GM19240 (cell line): ENCODE results near the gene FEN1.

ENCODE experiments used
- DNase-seq: peaks from one replicate; pipeline ENCODE4 v3.0.0; 2011; ENCODE audit warnings: low spot score; ENCODE audit not compliant: insufficient read length

The FEN1 gene, protein sequence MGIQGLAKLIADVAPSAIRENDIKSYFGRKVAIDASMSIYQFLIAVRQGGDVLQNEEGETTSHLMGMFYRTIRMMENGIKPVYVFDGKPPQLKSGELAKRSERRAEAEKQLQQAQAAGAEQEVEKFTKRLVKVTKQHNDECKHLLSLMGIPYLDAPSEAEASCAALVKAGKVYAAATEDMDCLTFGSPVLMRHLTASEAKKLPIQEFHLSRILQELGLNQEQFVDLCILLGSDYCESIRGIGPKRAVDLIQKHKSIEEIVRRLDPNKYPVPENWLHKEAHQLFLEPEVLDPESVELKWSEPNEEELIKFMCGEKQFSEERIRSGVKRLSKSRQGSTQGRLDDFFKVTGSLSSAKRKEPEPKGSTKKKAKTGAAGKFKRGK

DNA sequence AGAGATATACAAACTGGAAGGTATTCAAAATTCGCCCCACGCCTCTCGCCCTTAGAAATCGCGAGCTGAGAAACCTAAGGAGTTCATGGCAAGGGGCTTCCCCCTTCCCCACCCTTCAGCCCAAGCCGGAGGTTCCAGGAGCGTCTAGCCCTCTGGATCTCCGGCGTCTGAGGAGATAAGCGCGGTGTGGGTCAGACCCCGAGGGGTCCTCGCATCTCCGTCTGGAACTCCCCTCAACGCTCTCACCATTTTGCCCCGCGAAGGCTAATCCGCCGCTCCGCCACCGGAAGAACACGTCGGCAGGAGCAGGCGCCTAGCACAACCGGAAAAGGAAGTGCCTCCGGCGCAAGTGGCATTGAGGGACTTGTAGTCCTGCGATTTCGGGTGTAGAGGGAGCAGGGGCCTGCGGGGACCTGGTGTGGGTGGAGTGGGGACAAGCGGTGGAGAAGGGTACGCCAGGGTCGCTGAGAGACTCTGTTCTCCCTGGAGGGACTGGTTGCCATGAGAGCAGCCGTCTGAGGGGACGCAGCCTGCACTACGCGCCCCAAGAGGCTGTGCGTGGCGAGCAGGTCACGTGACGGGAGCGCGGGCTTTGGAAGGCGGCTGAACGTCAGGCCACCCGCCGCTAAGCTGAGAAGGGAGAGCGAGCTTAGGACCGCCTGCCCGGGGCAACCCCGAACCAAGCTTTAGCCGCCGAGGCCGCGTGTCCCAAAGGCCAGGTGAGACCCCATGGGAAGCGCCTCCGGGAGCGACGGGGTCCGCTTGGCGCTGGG is at the start of gene FEN1, which contains the start of gene TMEM258:
Gene FEN1, plus strand, starts transcription at position 602 of the 773 bp plus-strand sequence. CDS start 2,451 bp downstream, outside the sequence.
Gene TMEM258, minus strand, starts transcription at position 290 of the 773 bp plus-strand sequence. Its CDS starts 41 bp downstream, at position 249.
- peak; percentile 95 for DNase-seq

DNA sequence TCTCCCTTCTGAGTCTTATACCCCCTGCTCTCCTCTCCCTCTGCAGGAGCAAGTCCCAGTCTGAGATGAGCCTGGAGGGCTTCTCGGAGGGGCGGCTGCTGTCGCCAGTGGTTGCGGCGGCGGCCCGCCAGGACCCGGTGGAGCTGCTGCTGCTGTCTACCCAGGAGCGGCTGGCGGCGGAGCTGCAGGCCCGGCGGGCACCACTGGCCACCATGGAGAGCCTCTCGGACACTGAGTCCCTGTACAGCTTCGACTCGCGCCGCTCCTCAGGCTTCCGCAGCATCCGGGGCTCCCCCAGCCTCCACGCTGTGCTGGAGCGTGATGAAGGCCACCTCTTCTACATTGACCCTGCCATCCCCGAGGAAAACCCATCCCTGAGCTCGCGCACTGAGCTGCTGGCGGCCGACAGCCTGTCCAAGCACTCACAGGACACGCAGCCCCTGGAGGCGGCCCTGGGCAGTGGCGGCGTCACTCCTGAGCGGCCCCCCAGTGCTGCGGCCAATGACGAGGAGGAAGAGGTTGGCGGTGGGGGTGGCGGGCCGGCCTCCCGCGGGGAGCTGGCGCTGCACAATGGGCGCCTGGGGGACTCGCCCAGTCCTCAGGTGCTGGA is 49.1 kb upstream of the FEN1 start:
- no peak for DNase-seq

- DNase-seq, result no peak
These were observed 48.5 kb upstream of the FEN1 start for GRCh38 chr11:61744181-61744580.

DNA sequence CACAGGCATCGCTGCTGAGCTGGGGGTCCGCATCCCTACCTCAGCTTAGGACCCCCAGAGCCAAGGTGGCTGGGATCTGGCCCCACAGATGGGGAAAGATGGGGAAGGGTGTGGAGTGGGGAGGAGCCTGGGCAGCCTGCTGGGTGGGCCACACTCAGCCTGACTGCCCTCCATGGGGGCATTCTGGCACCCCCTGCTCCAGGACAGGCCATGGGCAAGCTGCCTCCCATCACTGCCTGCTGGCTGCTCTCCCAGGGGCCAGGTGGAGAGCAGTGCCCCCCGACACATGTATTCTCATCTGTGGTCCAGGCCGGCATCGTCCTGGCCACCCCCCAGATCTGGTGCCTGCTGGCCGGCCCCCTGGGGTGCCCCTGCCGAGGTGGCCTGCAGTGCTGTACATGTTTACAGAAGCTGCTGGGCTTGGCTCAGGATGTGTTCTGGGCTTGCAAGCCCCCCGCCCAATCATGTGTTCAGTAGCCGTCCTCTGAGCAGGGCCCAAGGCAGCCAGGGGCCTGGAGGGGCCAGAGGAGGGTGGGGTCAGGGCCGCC is 48.0 kb upstream of the FEN1 start:
- DNase-seq, result no peak

DNA sequence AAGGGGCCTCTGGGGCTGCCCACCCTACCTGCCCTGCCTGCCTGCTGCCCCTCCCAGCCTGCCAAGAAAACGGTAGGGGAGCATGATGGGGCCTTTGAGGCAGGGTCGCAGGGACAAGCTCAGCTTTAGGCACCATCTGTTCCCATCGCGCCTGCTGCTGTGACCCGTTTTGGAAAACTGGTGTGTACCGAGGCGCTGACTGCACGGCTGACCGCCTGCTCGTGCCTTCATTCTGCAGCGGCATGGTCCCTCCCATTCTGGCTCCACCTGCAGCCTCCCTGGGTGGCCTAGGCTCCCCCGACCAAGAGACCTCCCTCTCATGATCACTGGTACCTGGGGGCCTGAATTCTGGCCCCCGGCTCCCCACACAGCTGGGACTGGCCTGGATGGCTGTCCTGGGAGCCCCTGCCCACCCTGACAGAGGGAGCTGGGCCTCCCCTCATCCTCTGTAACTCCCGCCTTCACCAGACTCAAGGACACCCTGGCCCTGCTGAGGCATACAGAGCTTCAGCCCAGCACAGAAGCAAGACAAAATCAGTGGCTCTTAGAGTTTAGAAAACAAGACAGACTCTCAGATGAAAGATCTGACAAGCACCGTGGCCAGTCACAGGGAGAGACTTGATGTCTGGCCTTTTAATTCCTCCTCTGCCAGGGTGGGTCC is 46.8 kb upstream of the FEN1 start:
- no peak for DNase-seq

DNA sequence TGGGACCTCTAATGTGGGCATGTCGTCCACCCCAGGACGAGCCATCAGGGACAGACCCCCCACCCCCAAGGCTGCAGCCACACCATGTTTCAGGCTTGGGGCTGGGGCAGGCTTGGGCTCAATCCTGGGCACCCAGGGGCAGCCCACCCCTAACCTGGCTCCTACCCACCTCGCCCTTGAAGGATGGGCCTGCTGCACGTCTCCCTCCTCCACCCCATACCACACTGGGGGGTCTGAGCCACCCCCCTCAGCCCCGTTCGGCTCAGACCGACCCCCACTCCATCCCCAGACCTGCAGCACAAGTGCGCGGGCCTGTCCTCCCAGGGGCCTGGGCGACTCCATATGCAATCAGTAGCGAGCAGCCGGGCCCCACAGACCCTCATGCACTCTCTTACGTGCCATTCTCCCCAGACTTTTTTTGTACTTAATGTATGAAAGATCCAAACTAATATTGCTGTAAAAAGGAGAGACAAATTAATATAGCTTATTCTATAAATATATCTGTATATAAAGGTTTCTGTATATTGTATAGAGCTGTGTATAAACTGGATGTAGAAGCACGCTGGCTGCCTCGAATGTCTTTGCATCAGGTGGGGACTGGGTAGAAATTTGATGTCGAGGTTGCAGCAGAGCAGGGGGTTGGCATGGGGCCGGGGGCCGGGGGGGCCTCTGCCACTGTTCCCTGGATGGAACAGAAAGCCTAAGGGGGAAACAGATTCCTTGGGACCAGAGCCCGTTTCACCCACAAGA is 46.1 kb upstream of the FEN1 start:
- no peak for DNase-seq

GRCh38 chr11:61747192-61747966 is 45.3 kb upstream of the FEN1 start:
- DNase-seq, result peak; percentile 90

DNA sequence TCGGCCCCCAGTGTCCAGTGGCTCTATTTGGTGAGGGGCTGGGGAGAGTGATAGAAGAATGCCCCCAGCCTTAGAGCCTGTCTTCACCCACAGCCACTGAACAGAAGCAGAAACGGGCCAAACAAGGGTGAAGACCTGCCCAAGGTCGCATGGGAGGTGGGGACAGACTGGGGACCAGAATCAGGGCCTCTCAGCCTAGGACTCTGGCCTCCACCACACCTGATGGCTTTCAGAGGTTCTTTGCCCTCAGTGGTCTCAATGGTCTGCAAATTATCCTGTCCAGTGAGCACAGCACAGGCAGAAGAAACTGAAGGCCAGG is 44.8 kb upstream of the FEN1 start:
- DNase-seq, result no peak

- no peak for DNase-seq
These were observed 43.0 kb upstream of the FEN1 start for GRCh38 chr11:61749591-61750217.

- no peak for DNase-seq
These were observed 42.0 kb upstream of the FEN1 start for GRCh38 chr11:61750631-61751273.

DNA sequence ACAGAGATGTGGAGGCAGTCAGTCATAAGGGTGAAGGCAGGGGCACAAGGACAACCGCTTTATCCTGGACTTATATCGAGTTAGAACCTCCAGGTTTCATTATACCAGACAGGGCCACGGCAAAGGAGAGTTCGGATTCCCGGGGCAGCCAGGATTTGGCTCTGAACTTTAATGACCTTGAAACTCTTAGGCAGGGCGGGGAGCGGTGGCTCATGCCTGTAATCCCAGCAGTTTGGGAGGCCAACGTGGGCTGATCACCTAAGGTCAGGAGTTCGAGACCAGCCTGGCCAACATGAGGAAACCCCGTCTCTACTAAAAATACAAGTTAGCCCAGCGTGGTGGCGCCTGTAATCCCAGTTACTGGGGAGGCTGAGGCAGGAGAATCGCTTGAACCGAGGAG is 41.3 kb upstream of the FEN1 start:
- DNase-seq, result no peak

DNA sequence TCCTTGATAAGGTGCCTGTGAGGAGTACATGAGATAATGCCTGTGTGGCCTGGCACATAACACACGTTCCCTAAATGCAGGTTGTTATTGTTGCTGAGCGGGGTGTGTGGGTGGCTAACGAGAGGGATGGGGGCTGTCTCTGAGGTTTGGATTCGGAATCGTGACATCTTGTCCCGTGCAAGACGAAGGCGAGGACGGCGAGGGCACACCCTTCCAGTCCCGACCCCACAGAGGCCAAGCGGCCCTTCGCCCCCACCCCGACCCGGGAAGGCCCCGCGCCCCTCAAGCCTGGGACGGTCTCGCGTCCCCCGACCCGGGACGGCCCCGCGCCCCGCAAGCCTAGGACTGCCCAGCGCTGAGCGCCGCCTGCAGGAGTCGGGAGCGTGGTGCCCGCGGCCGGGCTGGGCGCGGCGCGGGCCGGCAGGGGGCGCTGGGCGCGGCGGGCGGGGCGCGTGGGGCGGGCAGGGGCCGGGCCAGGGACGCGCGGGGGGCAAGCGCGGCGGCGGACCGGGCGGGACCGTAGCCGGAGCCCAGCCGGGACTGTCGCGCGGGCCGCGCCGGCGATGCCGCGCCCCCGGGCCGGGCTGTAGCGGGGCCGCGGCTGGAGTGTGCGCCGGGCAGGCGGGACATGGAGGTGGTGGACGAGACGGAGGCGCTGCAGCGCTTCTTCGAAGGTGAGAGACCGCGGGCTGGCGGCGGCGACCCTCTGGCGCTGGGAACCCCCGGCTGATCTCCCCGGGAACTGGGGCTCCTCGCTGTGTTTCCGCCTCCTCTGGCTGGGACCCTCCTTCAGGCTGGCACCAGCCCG is 40.4 kb upstream of the FEN1 start, which contains the start of gene MYRF:
Gene MYRF, plus strand, starts transcription at position 520 of the 808 bp plus-strand sequence. Its CDS starts 109 bp downstream, at position 629.
- DNase-seq, result no peak

DNA sequence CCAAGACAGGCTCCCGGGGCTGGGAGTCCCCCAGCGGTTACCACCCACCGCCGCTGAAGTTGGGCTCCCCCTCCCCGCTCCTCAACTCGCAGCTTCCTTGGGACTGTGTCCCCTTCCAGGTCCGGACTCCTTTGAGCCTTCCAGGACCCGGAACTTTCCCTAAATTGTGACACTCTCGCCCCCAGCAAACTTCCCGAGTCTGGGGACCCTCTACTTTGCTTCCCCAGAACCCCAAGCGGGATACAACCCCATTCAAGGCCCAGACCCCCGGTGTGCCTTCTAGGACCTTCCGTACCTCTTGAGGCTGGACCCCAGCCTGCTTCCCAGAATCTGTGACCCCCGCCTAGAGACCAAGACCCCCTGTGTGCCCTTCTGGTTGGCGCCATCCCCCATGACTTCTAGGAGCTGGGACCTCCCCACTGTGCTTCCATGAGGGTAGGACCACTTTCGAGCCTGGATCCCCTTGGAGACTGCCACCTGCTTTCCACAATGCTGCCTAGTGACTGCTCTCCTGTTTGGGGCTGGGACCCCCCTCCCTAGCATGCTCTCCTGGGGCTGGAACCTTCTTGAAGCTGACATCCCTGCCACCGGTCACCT is 39.7 kb upstream of the FEN1 start:
- no peak for DNase-seq

- no peak for DNase-seq
These were observed 39.0 kb upstream of the FEN1 start for GRCh38 chr11:61753672-61754071.

GRCh38 chr11:61754534-61755482 is 37.9 kb upstream of the FEN1 start:
- no peak for DNase-seq

DNA sequence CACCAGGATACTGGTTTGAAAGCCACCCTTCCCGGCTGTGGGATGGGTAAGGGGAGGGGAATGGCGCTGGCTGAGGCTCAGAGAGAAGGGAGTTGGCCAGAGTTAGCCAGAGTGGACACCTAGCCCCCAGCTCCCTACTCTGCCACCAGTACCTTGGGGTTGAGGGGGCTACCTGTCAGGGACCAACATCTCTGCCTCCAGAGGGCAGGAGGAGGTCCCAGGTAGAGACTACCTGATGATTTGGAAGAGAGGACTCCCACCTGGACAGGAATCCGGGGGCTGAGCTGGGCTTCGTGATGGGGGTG is 36.6 kb upstream of the FEN1 start:
- no peak for DNase-seq
